HG02588 (cell line): ENCODE results near the gene MSGN1.
A peak's percentile ranks its signal among the peaks of the same experiment; 100 is the strongest.

ENCODE experiments used
- ATAC-seq: cut with Tn5 transposase; IDR thresholded peaks from one replicate; pipeline ENCODE4 v1.9.1; 2021; ENCODE audit warnings: mild to moderate bottlenecking, moderate library complexity; ENCODE audit not compliant: unreplicated experiment

MSGN1 gene

GRCh38 chr2:17846676-17847075 is 30.4 kb downstream of the MSGN1 start:
- no peak for ATAC-seq

GRCh38 chr2:17847236-17847635 is 31.0 kb downstream of the MSGN1 start:
- no peak for ATAC-seq

- no peak for ATAC-seq
Observed at GRCh38 chr2:17849275-17849674, 33.0 kb downstream of the MSGN1 start.

- ATAC-seq = no peak
Observed at GRCh38 chr2:17850151-17850550, 33.9 kb downstream of the MSGN1 start.

- peak; percentile 83 for ATAC-seq
Observed at GRCh38 chr2:17851731-17852585, 35.7 kb downstream of the MSGN1 start.

GRCh38 chr2:17853799-17854198 is 37.5 kb downstream of the MSGN1 start:
- no peak for ATAC-seq

GRCh38 chr2:17857021-17857420 is 40.8 kb downstream of the MSGN1 start:
- no peak for ATAC-seq

GRCh38 chr2:17858064-17858463 is 41.8 kb downstream of the MSGN1 start:
- ATAC-seq = no peak

GRCh38 chr2:17863539-17863938 is 47.3 kb downstream of the MSGN1 start:
- ATAC-seq = no peak

GRCh38 chr2:17864676-17865075 is 48.4 kb downstream of the MSGN1 start:
- ATAC-seq = no peak

GRCh38 chr2:17867133-17867532 is 50.9 kb downstream of the MSGN1 start:
- ATAC-seq = no peak
